Measurements from ENCODE around the gene FNDC3A. TPM values are rescaled to one million over a fixed set of nuclear protein-coding genes. Genes with fewer than 3 reads are reported as not detected.

Gene FNDC3A
- total RNA-seq, 2 donors from 2014 or later = 38.9 to 58.2 TPM

DNA sequence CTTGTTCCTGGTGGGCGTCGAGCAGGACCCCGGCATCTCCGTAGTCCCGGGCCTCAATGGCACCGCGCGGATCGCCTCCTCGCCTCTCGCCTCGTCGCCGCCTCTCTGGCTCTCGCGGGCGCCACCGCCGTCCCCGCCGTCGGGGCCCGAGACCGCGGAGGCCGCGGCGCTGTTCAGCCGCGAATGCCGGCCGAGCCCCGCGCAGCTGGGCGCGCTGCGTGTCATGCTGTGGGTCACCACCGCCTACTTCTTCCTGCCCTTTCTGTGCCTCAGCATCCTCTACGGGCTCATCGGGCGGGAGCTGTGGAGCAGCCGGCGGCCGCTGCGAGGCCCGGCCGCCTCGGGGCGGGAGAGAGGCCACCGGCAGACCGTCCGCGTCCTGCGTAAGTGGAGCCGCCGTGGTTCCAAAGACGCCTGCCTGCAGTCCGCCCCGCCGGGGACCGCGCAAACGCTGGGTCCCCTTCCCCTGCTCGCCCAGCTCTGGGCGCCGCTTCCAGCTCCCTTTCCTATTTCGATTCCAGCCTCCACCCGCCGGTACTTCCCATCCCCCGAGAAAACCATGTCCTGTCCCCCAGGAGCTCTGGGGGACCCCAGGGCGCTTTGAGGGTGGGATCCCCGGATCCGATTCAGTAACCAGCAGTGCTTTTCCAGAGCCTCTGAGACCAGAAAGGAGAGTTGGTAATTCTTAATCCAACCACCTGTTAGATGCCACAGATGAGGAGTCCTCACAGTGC, 245.3 kb downstream of the FNDC3A start:
- H3K4me1 ChIP-seq (replicated peaks) = peaks cover 5% of the 10 kb centered on the region
- H3K27ac ChIP-seq = no peak overlapping the region
- H3K27me3 ChIP-seq (replicated peaks; ENCODE audit: insufficient read depth) = peaks cover 4% of the 10 kb centered on the region
- peak overlapping the region; percentile 28 to 35 for H3K4me3 ChIP-seq
- WGBS = 10% methylated on average over 66 of the region's 73 CpGs
- H3K36me3 ChIP-seq = no peaks in the 10 kb centered on the region
- intact Hi-C loops (cut with DNase I) = no loop called here
- no peak for DNase-seq (ENCODE audit: low spot score)
- TF ChIP-seq, protein P1, sequence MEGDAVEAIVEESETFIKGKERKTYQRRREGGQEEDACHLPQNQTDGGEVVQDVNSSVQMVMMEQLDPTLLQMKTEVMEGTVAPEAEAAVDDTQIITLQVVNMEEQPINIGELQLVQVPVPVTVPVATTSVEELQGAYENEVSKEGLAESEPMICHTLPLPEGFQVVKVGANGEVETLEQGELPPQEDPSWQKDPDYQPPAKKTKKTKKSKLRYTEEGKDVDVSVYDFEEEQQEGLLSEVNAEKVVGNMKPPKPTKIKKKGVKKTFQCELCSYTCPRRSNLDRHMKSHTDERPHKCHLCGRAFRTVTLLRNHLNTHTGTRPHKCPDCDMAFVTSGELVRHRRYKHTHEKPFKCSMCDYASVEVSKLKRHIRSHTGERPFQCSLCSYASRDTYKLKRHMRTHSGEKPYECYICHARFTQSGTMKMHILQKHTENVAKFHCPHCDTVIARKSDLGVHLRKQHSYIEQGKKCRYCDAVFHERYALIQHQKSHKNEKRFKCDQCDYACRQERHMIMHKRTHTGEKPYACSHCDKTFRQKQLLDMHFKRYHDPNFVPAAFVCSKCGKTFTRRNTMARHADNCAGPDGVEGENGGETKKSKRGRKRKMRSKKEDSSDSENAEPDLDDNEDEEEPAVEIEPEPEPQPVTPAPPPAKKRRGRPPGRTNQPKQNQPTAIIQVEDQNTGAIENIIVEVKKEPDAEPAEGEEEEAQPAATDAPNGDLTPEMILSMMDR (IDR thresholded peaks at IDR 0.05) = no peak
- TF ChIP-seq POLR2A (IDR thresholded peaks at IDR 0.05) = no peak
- TF ChIP-seq POLR2AphosphoS5 (IDR thresholded peaks at IDR 0.05) = no peak
- H3K9me3 ChIP-seq = no peaks in the 10 kb centered on the region

- intact Hi-C loops (cut with DNase I) = no loop called here
- H3K4me3 ChIP-seq = no peak overlapping the region
Measured at GRCh38 chr13:49221590-49221965, 245.9 kb downstream of the FNDC3A start.

DNA sequence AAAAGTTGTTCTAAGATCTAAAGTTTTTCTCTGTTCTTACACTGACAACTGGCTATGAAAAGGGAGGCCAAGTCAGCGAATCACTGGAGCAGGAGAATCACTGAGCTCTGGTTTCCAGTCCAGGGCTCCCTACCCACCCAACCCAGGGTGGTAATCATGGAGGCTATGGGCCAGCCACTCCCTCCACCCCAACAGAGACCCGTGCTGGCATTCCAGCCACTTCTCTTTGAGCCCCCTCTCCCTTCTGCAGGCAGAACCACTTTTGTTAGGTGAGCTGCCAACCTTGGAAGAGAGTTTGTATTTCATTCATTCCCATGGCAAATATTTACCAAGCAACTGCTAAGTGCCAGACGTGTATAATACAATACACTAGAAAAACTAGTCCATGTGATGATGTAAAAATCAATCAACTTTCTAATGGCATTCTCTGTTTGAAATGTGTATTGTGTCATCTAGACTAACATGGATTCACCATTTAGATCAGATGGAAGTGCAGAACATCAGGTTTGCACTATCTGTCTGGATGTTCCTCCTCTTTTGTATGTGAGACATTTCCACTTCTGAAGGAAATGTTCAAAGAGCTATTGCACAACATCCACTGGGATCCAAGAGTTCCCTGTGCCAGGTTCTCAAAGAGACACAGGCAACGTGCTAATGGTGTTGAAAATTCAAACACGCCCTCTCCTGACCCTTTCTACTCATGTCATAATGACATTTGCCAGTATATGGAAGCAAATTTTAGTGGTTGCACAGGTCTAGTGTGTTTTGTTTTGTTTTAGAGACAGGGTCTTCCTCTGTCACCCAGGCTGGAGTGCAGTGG, 249.7 kb downstream of the FNDC3A start:
- peaks cover 4% of the 10 kb centered on the region for H3K27me3 ChIP-seq (replicated peaks; ENCODE audit: insufficient read depth)
- peaks cover 1% of the 10 kb centered on the region for H3K4me1 ChIP-seq (replicated peaks)
- H3K27ac ChIP-seq = no peak overlapping the region
- no peaks in the 10 kb centered on the region for H3K36me3 ChIP-seq
- intact Hi-C loops (cut with DNase I) = no loop called here
- H3K9me3 ChIP-seq = no peaks in the 10 kb centered on the region
- TF ChIP-seq, protein P1 (IDR thresholded peaks at IDR 0.05) = no peak
- TF ChIP-seq POLR2A (IDR thresholded peaks at IDR 0.05) (no peak), POLR2AphosphoS5 (IDR thresholded peaks at IDR 0.05) (peak; percentile 36)
- H3K4me3 ChIP-seq = no peak overlapping the region
- peak; percentile 50 for DNase-seq (ENCODE audit: low spot score)
- WGBS = 41% methylated on average over 5 of the region's 5 CpGs

More at GRCh38 chr13:49221590-49221965, 245.9 kb downstream of the FNDC3A start:
- H3K27ac ChIP-seq = no peak overlapping the region
- peaks cover 5% of the 10 kb centered on the region for H3K4me1 ChIP-seq (replicated peaks)
- DNase-seq (ENCODE audit: low spot score) = no peak
- no peaks in the 10 kb centered on the region for H3K9me3 ChIP-seq
- WGBS = 76% methylated on average over 4 of the region's 4 CpGs
- no peaks in the 10 kb centered on the region for H3K36me3 ChIP-seq
- TF ChIP-seq POLR2AphosphoS5 (IDR thresholded peaks at IDR 0.05) (no peak), POLR2A (IDR thresholded peaks at IDR 0.05) (no peak)
- TF ChIP-seq, protein P1 (IDR thresholded peaks at IDR 0.05) = no peak
- peaks cover 4% of the 10 kb centered on the region for H3K27me3 ChIP-seq (replicated peaks; ENCODE audit: insufficient read depth)

- TF ChIP-seq POLR2AphosphoS5 (IDR thresholded peaks at IDR 0.05) (no peak), POLR2A (IDR thresholded peaks at IDR 0.05) (no peak)
- TF ChIP-seq, protein P1 (IDR thresholded peaks at IDR 0.05) = no peak
- Histone ChIP-seq H3K27me3 (replicated peaks; ENCODE audit: insufficient read depth) (no peaks in the 10 kb centered on the region), H3K36me3 (no peaks in the 10 kb centered on the region), H3K4me3 (no peak overlapping the region), H3K4me1 (replicated peaks) (no peaks in the 10 kb centered on the region), H3K9me3 (no peaks in the 10 kb centered on the region), H3K27ac (no peak overlapping the region)
- no peak for DNase-seq (ENCODE audit: low spot score)
- intact Hi-C loops (cut with DNase I) = no loop called here
- 92% methylated on average over 5 of the region's 5 CpGs for WGBS
Measured at GRCh38 chr13:49226613-49227012, 250.9 kb downstream of the FNDC3A start.

All from prostate gland (tissue), 2 donors.